HCT116 (cell line): ENCODE data around the gene DBNL. TPM values are rescaled to one million over a fixed set of nuclear protein-coding genes. Genes with fewer than 3 reads are reported as not detected.

Experiments
- ATAC-seq: fragments of 200-7000 bp; cut with Tn5 transposase; 2 replicates; pipeline ENCODE4 v1.9.1; 2020; ENCODE audit warnings: mild to moderate bottlenecking, moderate library complexity
- BruUV-seq: library from RNA; stranded (reverse); fragments of 400-500 nt; replicated peaks from 2 replicates; lab custom pipeline; 2021; lab: Mats Ljungman, UMichigan
- CTCF ChIA-PET: fragments of 300-600 bp; sonication (Branson Sonifier 250); formaldehyde crosslinking; loops from one replicate; lab custom pipeline; 2021; ENCODE audit warnings: antibody characterized with exemption; lab: Charles Lee
- POLR2A ChIA-PET: fragments of 300-600, 350-600 bp; sonication (Branson Sonifier 250); formaldehyde crosslinking; loops from one replicate; lab custom pipeline; 2021; ENCODE audit warnings: antibody characterized with exemption; lab: Charles Lee
- RAD21 ChIA-PET, 2 experiments: fragments of 300-600 bp; sonication (Branson Sonifier 250); formaldehyde crosslinking; loops; one replicate each; lab custom pipeline; 2023; ENCODE audit warnings: low total read pairs in 2 of 2; ENCODE audit not compliant: uncharacterized antibody in 2 of 2, unreplicated experiment in 2 of 2, low non-redundant PET in 1 of 2; lab: Charles Lee
- DNase-seq: peaks from one replicate; pipeline ENCODE4 v3.0.0-alpha.2; 2010; ENCODE audit warnings: low read depth, low spot score
- H2AFZ ChIP-seq: fragments of 200-600 bp; shearing (Covaris generic), sonication (generic); 2 replicates; pipeline ENCODE4 v1.6.1; 2017; ENCODE audit warnings: low read depth, mixed run types, mixed read lengths, antibody characterized with exemption, low read length; ENCODE audit not compliant: poor library complexity, severe bottlenecking
- H3K27ac ChIP-seq: 2 replicates; pipeline ENCODE4 v1.5.1; 2012; ENCODE audit warnings: low read depth, low read length
- H3K27me3 ChIP-seq: fragments of 200-600 bp; sonication (generic); 2 replicates; pipeline ENCODE4 v1.6.1; 2016; ENCODE audit warnings: mixed run types, low read length, mixed read lengths; ENCODE audit not compliant: insufficient read depth
- H3K36me3 ChIP-seq, 2 experiments: fragments of 200-500 bp in 1 of 2; fragments of 200-600 bp in 1 of 2; sonication (Bioruptor generic) in 1 of 2; sonication (generic) in 1 of 2; 2 replicates each; pipeline versions ENCODE4 v1.5.1 to v1.6.1; 2014 to 2016; ENCODE audit warnings: low read length in 2 of 2, inconsistent platforms in 1 of 2, mixed read lengths in 1 of 2, mixed run types in 1 of 2; ENCODE audit not compliant: insufficient read depth in 2 of 2, control insufficient read depth in 1 of 2
- H3K4me1 ChIP-seq, 2 experiments: fragments of 200-600 bp in 1 of 2; sonication (generic) in 1 of 2; 2 replicates each; pipeline versions ENCODE4 v1.5.1 to v1.6.1; 2012 to 2017; ENCODE audit warnings: low read length in 2 of 2, inconsistent platforms in 1 of 2, mild to moderate bottlenecking in 1 of 2, mixed read lengths in 1 of 2, mixed run types in 1 of 2, moderate library complexity in 1 of 2; ENCODE audit not compliant: insufficient read depth in 2 of 2, control insufficient read depth in 1 of 2
- H3K4me2 ChIP-seq: fragments of 200-600 bp; sonication (generic); 2 replicates; pipeline ENCODE4 v1.6.1; 2017; ENCODE audit warnings: mixed run types, low read length, mixed read lengths
- H3K4me3 ChIP-seq, 2 experiments: fragments of 200-600 bp in 1 of 2; sonication (generic) in 1 of 2; replicated peaks in 1 of 2; 2 replicates each; pipeline ENCODE4 v1.5.1; 2011 to 2016; ENCODE audit warnings: low read length in 2 of 2, control low read depth in 1 of 2, low read depth in 1 of 2, mild to moderate bottlenecking in 1 of 2, mixed read lengths in 1 of 2, mixed run types in 1 of 2
- H3K79me2 ChIP-seq: fragments of 200-600 bp; sonication (generic); 2 replicates; pipeline ENCODE4 v1.6.1; 2017; ENCODE audit warnings: mild to moderate bottlenecking, mixed run types, low read length, moderate library complexity, mixed read lengths; ENCODE audit not compliant: insufficient read depth
- H3K9ac ChIP-seq: fragments of 200-600 bp; sonication (generic); 2 replicates; pipeline ENCODE4 v1.6.1; 2016; ENCODE audit warnings: low read length, mixed read lengths
- H3K9me2 ChIP-seq: fragments of 200-600 bp; sonication (generic), shearing (Covaris generic); 2 replicates; pipeline ENCODE4 v1.6.1; 2017; ENCODE audit warnings: mixed run types, mild to moderate bottlenecking, moderate library complexity; ENCODE audit not compliant: insufficient read depth
- H3K9me3 ChIP-seq, 2 experiments: fragments of 200-500 bp in 1 of 2; fragments of 200-600 bp in 1 of 2; sonication (Bioruptor generic) in 1 of 2; sonication (generic) in 1 of 2; 2 replicates each; pipeline ENCODE4 v1.6.1; 2014 to 2017; ENCODE audit warnings: low read length in 2 of 2, mixed read lengths in 2 of 2, inconsistent platforms in 1 of 2, low read depth in 1 of 2, mild to moderate bottlenecking in 1 of 2, mixed run types in 1 of 2, moderate library complexity in 1 of 2; ENCODE audit not compliant: control insufficient read depth in 1 of 2, insufficient read depth in 1 of 2
- H4K20me1 ChIP-seq: fragments of 200-600 bp; sonication (generic), shearing (Covaris generic); 2 replicates; pipeline ENCODE4 v1.6.1; 2017; ENCODE audit warnings: mixed run types, mild to moderate bottlenecking, moderate library complexity; ENCODE audit not compliant: insufficient read depth
- ATF3 ChIP-seq: IDR thresholded peaks from 2 replicates; pipeline ENCODE4 v1.6.1; 2012
- CBX3 ChIP-seq: IDR thresholded peaks from 2 replicates; pipeline ENCODE4 v1.6.1; 2012; ENCODE audit warnings: low read depth
- CEBPB ChIP-seq: IDR thresholded peaks from 2 replicates; pipeline ENCODE4 v1.6.1; 2012; ENCODE audit warnings: low read depth
- CTCF ChIP-seq, 3 experiments: fragments of 200-600 bp in 1 of 3; sonication (generic) in 1 of 3; IDR thresholded peaks in 2 of 3; conservative IDR thresholded peaks in 1 of 3; 2 replicates each; pipeline ENCODE4 v1.5.1; 2012 to 2017; ENCODE audit warnings: low read depth in 2 of 3, low read length in 2 of 3, antibody characterized with exemption in 1 of 3, borderline replicate concordance in 1 of 3, control low read depth in 1 of 3, mild to moderate bottlenecking in 1 of 3, mixed read lengths in 1 of 3, mixed run types in 1 of 3, moderate library complexity in 1 of 3; ENCODE audit not compliant: insufficient read depth in 1 of 3
- ELF1 ChIP-seq: IDR thresholded peaks from 2 replicates; pipeline ENCODE4 v1.6.1; 2012; ENCODE audit warnings: low read depth, borderline replicate concordance
- EZH2 ChIP-seq: fragments of 200-600 bp; sonication (generic); IDR thresholded peaks from 2 replicates; pipeline ENCODE4 v1.6.1; 2017; ENCODE audit warnings: antibody characterized with exemption, mixed run types
- EZH2phosphoT487 ChIP-seq: fragments of 200-600 bp; IDR thresholded peaks from 2 replicates; pipeline ENCODE4 v1.6.1; 2018; ENCODE audit warnings: antibody characterized with exemption, borderline replicate concordance
- FOSL1 ChIP-seq: IDR thresholded peaks from 2 replicates; pipeline ENCODE4 v1.6.1; 2012; ENCODE audit warnings: low read depth
- POLR2A ChIP-seq: IDR thresholded peaks from 2 replicates; pipeline ENCODE4 v1.7.0; 2011; ENCODE audit warnings: borderline replicate concordance; ENCODE audit not compliant: insufficient read depth, insufficient read length; ENCODE audit errors: extremely low read depth
- POLR2AphosphoS5 ChIP-seq: IDR thresholded peaks from 2 replicates; pipeline ENCODE4 v1.6.1; 2011; ENCODE audit warnings: mild to moderate bottlenecking, low read depth, low read length, moderate library complexity
- RAD21 ChIP-seq: IDR thresholded peaks from 2 replicates; pipeline ENCODE4 v1.6.1; 2012; ENCODE audit warnings: low read depth, mild to moderate bottlenecking
- SIN3A ChIP-seq: IDR thresholded peaks from 2 replicates; pipeline ENCODE4 v1.6.1; 2012; ENCODE audit warnings: low read depth
- SP1 ChIP-seq: IDR thresholded peaks from 2 replicates; pipeline ENCODE4 v1.6.1; 2012; ENCODE audit warnings: low read depth
- SRF ChIP-seq: IDR thresholded peaks from 2 replicates; pipeline ENCODE4 v1.6.1; 2012; ENCODE audit warnings: low read depth
- TCF7L2 ChIP-seq: IDR thresholded peaks from 2 replicates; pipeline ENCODE4 v1.7.0; 2011; ENCODE audit warnings: borderline replicate concordance, inconsistent platforms; ENCODE audit not compliant: insufficient read depth, insufficient read length; ENCODE audit errors: extremely low read depth
- YY1 ChIP-seq: IDR thresholded peaks from 2 replicates; pipeline ENCODE4 v1.6.1; 2011; ENCODE audit warnings: low read length, low read depth, moderate library complexity, mild to moderate bottlenecking; ENCODE audit not compliant: insufficient replicate concordance; ENCODE audit errors: extremely low read depth
- ZBTB33 ChIP-seq: IDR thresholded peaks from 2 replicates; pipeline ENCODE4 v1.6.1; 2011; ENCODE audit warnings: mild to moderate bottlenecking, low read length, moderate library complexity; ENCODE audit not compliant: insufficient replicate concordance; ENCODE audit errors: extremely low read depth
- ZFX ChIP-seq: fragments of 450-650 bp; IDR thresholded peaks from 2 replicates; pipeline ENCODE4 v1.6.1; 2017
- ZNF274 ChIP-seq: fragments of 200-500 bp; sonication (Bioruptor generic); IDR thresholded peaks from 2 replicates; pipeline ENCODE4 v1.6.1; 2014; ENCODE audit warnings: mild to moderate bottlenecking, low read depth, low read length, inconsistent platforms
- intact Hi-C: fragments of 100-400 bp; cut with micrococcal nuclease; formaldehyde crosslinking; loops from 2 replicates; pipeline ENCODE4 v1.10.0; 2022
- total RNA-seq: library from RNA; stranded (reverse); gene quantifications from one replicate; pipeline ENCODE4 v1.2.1, GENCODE V29; 2021; ENCODE audit not compliant: unreplicated experiment
- TF ChIP-seq, protein P1 (sequence below): IDR thresholded peaks from 2 replicates; pipeline ENCODE4 v1.6.1; 2012

Gene DBNL
- total RNA-seq, 1 experiment from 2014 or later = 39.4 TPM

GRCh38 chr7:44082541-44083207, 38.2 kb downstream of the DBNL start:
- peaks cover 12 to 23% of the 10 kb centered on the region in 2 experiments; a peak in 3 of 4 replicates for H3K4me1 ChIP-seq
- H3K36me3 ChIP-seq = peaks cover 13 to 17% of the 10 kb centered on the region in 2 experiments; a peak in 3 of 4 replicates
- CTCF ChIA-PET = no interaction called here
- POLR2A ChIA-PET = no interaction called here
- no TSS peak for BruUV-seq
- peak overlapping the region; percentile 69 for H3K27ac ChIP-seq
- no peak overlapping the region for H2AFZ ChIP-seq
- no peaks in the 10 kb centered on the region for H3K9me2 ChIP-seq
- H4K20me1 ChIP-seq = no peaks in the 10 kb centered on the region
- peak; percentile 95 for DNase-seq
- peaks cover 14% of the 10 kb centered on the region for H3K79me2 ChIP-seq
- peak overlapping the region; percentile 69 for H3K9ac ChIP-seq
- intact Hi-C loops = loop anchor here (2.0 to 5.0 kb wide), 3 partner anchors 40 to 225 kb away; partner anchors contain the start of gene POLD2
- peak overlapping the region; percentile 59 for H3K4me3 ChIP-seq
- H3K9me3 ChIP-seq = no peaks in the 10 kb centered on the region
- RAD21 ChIA-PET = no interaction called here
- H3K4me2 ChIP-seq = peak overlapping the region; percentile 86
- H3K27me3 ChIP-seq = no peaks in the 10 kb centered on the region
- peak; percentile 96 for ATAC-seq
- TF ChIP-seq POLR2AphosphoS5 (peak; percentile 60), CEBPB (no peak), TCF7L2 (peak; percentile 47), EZH2 (no peak), CTCF (IDR thresholded peaks at IDR 0.05 in 2 of 3, conservative IDR thresholded peaks at IDR 0.05 in 1 of 3; ENCODE audit: borderline replicate concordance in 1 of 3, insufficient read depth in 1 of 3, low read depth in 2 of 3, low read length in 2 of 3) (no peak), FOSL1 (no peak), ATF3 (no peak), ZBTB33 (no peak), EZH2phosphoT487 (no peak), YY1 (no peak), SIN3A (0 out of 2 replicates have a peak, but pooled peaks have one; percentile 22), SRF (no peak), SP1 (peak; percentile 77), ELF1 (no peak; the same call in 1 of the 2 replicates), POLR2A (no peak), ZFX (no peak), ZNF274 (no peak), CBX3 (no peak), RAD21 (no peak)
- TF ChIP-seq, protein P1, sequence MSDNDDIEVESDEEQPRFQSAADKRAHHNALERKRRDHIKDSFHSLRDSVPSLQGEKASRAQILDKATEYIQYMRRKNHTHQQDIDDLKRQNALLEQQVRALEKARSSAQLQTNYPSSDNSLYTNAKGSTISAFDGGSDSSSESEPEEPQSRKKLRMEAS = no peak
